OCI-LY1 (cell line): Measurements from ENCODE around the gene ARL6IP5.

ENCODE experiments used
- CTCF ChIP-seq: fragments of 200-600 bp; sonication (generic), shearing (Covaris generic); IDR thresholded peaks from 2 replicates; pipeline ENCODE4 v1.5.1; 2017; ENCODE audit warnings: mild to moderate bottlenecking, antibody characterized with exemption, low read length, moderate library complexity, mixed read lengths
- EZH2 ChIP-seq: fragments of 200-600 bp; sonication (generic), shearing (Covaris generic); IDR thresholded peaks from 2 replicates; pipeline ENCODE4 v1.8.0; 2017; ENCODE audit warnings: borderline replicate concordance, mixed run types, mild to moderate bottlenecking, antibody characterized with exemption, low read length, moderate library complexity, mixed read lengths

GRCh38 chr3:69120879-69121464 is 36.2 kb downstream of the ARL6IP5 start:
- peak; percentile 86 for TF ChIP-seq CTCF
- TF ChIP-seq EZH2 = no peak
